ENCODE data around the gene TPD52L1.
A peak's percentile ranks its signal among the peaks of the same experiment; 100 is the strongest.
"Not testable (repeated sequence)": the region's sequence is repeated elsewhere in the genome, so short reads cannot be mapped to it uniquely, and the experiment has no call there.

The TPD52L1 gene, protein sequence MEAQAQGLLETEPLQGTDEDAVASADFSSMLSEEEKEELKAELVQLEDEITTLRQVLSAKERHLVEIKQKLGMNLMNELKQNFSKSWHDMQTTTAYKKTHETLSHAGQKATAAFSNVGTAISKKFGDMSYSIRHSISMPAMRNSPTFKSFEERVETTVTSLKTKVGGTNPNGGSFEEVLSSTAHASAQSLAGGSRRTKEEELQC

DNA sequence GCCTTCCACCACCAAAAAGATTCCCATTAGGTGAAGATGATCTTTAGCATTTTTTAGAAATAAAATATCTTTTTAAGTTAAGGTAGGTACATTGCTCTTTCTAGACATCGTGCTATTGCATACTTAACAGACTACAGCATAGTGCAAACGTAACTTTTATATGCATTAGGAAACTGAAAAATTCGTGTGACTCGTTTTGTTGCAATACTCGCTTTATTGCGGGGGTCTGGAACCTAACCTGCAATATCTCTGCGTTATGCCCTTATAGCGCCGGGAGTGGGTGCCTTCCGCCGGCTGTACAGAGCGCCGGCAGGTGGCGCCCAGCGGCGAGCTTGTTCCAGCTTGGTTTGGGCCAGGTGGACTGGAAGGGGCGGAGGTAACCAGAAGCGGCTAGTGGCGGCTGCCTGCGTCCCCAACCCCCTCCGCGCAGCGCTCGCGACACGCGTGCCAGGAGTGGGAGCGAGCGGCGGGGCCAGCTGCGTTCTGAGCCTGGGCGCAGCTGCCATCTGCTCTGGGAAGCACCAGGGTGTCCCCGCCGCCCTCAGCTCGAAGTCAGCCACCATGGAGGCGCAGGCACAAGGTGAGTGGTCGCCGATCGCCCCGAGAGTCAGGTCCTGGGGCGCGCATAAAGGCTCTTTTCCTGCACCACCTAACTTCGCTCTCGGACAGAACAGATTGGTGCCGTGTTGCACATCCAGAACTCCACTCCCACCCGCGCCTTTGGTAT, at the start of gene TPD52L1:
Gene TPD52L1, plus strand, starts transcription at position 383 of the 727 bp plus-strand sequence. Its CDS starts 179 bp downstream, at position 562.
- no peak for DNase-seq (ENCODE audit: low read depth)

DNA sequence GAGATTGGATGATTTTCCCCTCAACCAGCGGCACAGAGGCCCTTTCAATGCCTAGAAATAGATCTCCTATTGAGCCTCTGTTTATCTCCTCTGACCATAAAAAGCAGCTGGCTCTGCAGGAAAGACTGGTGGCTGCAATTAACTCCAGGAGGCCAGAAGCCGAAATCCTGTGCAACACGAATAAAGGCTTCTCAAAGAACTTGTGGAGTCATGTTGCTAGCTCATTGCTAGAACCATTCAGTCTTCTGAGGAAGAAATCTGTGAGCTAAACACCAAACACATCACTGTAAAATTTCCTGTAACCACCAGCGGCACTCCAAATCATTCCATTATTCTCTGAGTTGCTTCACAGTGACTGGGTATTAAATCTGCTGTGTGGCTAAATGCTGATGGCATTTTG, 49.1 kb upstream of the TPD52L1 start:
- peak; percentile 62 for DNase-seq (ENCODE audit: low read depth)

More for the DNA sequence above, at the start of gene TPD52L1:
- H3K4me3 ChIP-seq (ENCODE audit: low read depth, low read length), result peak within 1 kb of the TSS; percentile 58

DNA sequence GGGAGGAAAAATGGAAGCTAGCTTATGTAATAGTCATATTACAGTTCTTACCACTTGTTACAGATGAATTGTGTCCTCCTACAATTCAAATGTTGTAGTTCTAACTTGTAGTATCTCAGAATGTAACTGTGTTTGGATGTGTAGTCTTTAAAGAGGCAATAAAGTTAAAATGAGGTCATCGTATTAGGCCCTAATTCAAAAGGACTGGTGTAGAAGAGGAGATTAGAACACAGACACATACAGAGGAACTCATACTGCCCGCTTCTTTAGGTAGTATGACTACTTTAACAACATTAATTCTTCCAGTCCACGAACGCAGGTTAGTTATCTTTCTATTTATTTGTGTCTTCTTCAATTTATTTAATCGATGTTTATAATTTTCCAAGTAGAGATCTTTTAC, 46.5 kb upstream of the TPD52L1 start:
- DNase-seq (ENCODE audit: low read depth), result no peak
- no peak overlapping the region for H3K4me3 ChIP-seq (ENCODE audit: low read depth, low read length)

More for the DNA sequence above, 49.1 kb upstream of the TPD52L1 start:
- H3K4me3 ChIP-seq (ENCODE audit: low read depth, low read length), result no peak overlapping the region

DNA sequence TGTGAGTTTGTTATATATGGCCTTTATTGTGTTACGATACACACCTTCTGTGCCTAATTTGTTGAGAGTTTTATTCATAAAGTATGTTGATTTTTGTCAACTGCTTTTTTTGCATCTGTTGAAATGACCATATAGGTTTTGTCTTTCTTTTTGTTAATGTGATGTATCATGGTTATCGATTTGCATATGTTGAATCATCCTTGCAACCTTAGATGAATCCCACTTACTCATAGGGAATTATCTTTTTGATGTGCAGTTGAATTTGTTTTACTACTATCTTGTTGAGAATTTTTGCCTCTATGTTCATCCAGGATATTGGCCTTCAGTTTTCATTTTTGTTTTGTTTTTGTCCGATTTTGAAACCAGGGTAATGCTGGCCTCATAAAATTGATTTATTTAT, 45.7 kb upstream of the TPD52L1 start:
- no peak overlapping the region for H3K4me3 ChIP-seq (ENCODE audit: low read depth, low read length)
- no peak for DNase-seq (ENCODE audit: low read depth)

DNA sequence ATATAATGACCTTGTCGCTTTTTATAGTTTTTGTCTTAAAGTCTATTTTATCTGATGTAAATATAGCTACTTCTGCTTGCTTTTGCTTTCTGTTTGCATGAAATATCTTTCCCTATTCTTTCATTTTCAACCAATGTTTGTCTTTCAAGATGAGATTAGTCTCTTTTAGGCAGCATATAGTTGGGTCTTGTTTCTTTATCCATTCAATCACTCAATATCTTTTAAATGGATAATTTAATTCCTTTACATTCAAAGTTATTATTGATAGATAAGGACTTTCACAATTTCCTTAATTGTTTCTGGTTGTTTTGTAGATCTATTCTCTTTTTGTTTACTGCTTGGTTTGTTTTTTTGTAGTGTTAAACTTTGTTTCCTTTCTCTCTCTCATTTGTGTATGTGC, 43.5 kb upstream of the TPD52L1 start:
- no peak for DNase-seq (ENCODE audit: low read depth)

DNA sequence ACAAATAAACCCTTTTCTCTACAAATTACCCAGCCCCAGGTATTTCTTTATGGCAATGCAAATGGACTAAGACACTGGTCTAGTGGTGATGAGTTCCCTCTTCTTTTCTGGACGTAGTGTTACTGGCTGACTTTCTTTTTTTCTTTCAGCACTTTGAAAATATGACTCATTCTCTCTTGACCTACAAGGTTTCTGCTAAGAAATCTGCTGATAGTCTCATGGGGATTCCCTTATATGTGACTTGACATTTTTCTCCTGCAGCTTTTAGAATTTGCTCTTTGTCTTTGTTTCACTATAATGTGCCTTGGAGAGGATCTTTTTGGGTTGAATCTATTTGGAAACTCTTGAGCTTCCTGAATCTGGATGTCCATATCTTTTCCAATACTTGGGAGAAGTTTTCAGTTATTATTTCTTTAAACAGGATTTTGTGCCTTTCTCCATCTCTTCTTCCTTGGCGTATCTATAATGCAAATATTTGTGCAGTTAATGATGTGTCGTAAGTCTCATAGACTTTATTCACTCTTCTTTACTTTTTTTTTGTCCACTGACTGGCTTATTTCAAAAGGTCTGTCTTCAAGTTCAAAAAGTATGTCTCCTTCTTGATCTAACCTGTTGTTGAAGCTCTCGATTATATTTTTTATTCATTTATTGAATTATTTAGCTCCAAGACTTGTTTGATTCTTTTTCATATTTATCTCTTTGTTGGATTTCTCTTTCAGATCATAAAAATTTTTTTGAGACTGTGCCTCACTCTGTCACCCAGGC, 42.2 kb upstream of the TPD52L1 start:
- no peak for DNase-seq (ENCODE audit: low read depth)
- H3K4me3 ChIP-seq (ENCODE audit: low read depth, low read length), result no peak overlapping the region

More for the DNA sequence above, 43.5 kb upstream of the TPD52L1 start:
- H3K4me3 ChIP-seq (ENCODE audit: low read depth, low read length), result no peak overlapping the region

DNA sequence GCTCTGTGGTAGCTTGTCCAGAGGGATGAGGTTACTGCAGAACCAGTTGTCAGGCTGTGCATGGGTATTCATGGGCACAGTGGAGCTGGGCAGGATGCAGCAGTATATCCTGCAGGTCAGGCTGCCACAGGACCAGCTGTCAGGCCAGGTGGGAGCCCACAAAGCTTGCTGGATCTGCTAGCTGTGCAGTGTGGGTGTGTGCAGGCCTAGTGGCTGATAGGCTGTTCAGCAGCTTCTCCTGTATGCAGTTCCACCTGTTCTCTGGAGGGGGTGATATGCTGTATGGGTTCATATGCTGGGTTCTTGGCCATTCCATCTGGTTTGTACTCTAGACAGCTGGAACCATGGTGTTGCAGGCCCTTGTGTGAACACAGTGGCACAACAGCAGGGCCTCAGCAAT, 40.6 kb upstream of the TPD52L1 start:
- no peak overlapping the region for H3K4me3 ChIP-seq (ENCODE audit: low read depth, low read length)
- DNase-seq (ENCODE audit: low read depth), result no peak

DNA sequence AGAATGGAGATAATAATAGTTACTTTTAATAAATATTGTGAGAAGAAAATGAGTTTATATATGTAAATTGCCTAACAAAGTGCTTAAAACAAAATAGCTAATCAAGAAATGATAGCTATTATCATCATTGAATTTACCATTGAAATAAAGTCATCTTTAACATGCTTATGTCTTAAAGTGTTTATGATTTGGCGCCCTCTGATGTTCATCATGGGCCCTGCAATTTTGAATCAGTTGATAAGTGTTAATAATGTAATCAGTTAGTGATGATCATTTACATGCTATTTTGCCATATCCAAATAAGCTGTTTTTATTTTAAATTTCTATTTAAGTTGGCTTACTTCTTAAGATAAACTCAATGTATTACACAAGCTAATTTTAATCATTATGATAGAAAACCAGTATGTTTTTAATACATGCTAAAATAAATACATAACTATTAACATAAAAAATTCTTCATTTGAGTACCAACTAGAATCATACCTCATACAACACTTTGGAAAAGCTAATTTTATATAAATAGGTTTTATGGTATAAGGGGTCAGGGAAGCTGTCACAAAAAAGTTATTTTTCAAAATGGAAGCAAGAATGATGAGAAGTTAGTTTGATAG, 39.2 kb upstream of the TPD52L1 start:
- no peak for DNase-seq (ENCODE audit: low read depth)
- no peak overlapping the region for H3K4me3 ChIP-seq (ENCODE audit: low read depth, low read length)

DNA sequence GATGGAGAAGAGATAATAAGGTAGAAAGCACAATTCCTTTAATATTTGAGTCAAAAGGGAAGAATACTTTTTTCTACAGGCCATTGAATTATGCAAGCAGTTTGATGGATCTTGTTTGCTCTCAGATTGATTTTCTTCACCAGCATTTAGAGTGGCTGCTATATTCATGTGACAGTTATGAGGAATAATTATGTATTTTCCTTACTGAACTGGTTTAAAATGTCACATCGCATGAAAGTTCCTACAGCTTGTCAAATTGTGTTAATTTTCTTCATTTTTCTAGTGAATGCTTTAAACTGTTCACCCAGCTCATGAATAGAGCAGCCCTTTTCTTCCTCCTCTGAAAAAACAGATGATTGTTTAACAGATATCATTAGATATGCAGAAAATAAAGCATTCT, 37.4 kb upstream of the TPD52L1 start:
- DNase-seq (ENCODE audit: low read depth), result no peak
- no peak overlapping the region for H3K4me3 ChIP-seq (ENCODE audit: low read depth, low read length)

DNA sequence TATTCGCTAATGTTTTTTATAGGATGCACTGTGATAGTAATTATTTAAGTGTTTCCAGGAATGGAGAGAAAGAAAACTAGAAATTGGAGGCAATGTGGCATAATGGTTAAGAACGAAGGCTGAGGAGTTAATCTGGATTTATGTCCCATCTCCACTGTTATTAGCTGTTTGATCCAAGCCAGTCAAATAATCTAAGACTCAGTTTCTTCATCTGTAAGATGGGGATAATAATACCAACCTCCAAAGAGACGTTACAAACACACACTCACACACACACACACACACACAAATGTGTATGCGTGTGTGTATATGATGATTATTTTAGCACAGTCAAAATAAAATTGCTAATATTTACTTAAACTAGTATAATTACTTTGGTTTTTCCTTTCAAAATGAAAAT, 36.9 kb upstream of the TPD52L1 start:
- DNase-seq (ENCODE audit: low read depth), result no peak
- no peak overlapping the region for H3K4me3 ChIP-seq (ENCODE audit: low read depth, low read length)

DNA sequence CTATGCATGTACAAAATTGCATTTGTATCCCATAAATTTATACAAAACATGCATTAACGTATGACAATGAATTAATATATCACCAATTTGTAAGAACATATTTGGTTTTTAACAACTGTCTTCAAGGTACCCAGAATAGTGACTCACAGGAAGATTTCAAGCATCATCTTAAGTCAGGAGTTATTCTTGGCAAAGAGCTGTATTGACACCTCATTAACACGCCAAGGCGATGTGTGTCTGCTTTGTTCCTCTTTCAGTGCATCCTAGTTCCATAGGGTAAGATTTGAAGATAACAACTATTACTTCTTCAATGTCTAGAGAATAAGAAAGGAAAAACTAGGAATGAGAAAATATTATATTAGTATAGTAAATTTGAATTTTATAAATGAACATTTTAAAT, 35.8 kb upstream of the TPD52L1 start:
- H3K4me3 ChIP-seq (ENCODE audit: low read depth, low read length), result no peak overlapping the region
- DNase-seq (ENCODE audit: low read depth), result peak; percentile 48

DNA sequence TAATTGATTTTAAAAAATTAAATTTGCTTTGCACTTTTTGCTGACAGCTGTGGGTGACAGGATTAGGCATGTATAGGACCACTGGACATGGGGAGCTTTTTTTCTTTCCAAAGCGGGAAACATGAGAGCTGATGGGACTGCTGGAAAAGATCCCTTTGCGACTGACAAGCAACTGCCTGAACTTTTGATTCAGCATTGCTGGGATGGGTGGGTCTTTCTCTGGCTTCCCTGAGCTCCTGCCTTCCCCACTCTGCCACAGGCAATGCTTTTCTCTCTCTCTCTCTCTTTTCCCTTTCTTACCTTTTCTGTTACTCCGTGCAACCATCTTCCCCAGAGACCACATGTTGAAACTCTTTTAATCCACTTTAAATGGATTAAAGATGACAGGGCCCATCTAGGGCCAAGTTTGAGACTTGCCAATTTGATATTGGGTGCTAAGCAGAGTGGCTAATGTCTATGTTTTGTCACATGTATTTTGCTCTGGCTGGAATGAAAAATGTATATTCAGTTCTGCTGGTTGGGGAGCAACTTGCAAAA, 33.5 kb upstream of the TPD52L1 start:
- no peak for DNase-seq (ENCODE audit: low read depth)
- no peak overlapping the region for H3K4me3 ChIP-seq (ENCODE audit: low read depth, low read length)

DNA sequence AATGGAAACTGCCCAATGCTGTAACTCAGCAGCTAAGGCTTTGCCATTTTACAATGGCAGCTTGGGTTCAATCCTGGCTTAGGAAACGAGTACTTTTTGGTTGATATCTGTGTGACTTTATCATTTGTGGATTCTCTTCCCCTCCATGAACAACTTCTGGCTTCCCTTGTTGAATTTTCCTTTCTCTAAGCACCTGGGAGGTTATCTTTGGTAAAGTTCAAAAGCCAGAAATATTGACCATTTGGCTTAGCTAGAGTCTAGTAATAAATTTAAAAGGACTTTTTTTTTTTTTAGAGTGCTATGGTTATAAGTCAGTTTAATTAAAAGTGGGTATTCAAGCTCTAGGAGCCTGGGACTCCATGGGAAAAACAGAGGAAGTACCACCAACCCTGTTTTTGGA, 31.7 kb upstream of the TPD52L1 start:
- no peak overlapping the region for H3K4me3 ChIP-seq (ENCODE audit: low read depth, low read length)

DNA sequence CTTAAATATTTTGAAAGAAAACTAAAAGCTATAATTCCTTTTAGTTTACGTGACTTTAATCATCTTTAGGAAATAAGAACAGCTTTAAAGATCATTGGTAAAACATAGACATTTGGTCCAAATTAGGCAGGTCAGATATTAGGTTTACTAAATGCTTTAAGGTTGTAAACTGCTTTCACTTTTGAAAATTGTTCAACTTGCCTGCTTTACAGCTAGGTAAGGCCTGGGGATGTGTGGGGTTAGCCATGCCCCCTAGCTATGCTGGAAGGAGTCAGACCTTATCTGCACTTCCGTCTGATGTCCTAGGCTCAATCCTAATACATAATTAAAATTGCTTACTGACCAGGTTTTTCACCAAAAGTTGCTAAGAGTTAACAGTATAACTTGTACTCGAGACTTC, 30.5 kb upstream of the TPD52L1 start:
- no peak overlapping the region for H3K4me3 ChIP-seq (ENCODE audit: low read depth, low read length)
- DNase-seq (ENCODE audit: low read depth), result no peak

More for the DNA sequence above, 31.7 kb upstream of the TPD52L1 start:
- no peak for DNase-seq (ENCODE audit: low read depth)

DNA sequence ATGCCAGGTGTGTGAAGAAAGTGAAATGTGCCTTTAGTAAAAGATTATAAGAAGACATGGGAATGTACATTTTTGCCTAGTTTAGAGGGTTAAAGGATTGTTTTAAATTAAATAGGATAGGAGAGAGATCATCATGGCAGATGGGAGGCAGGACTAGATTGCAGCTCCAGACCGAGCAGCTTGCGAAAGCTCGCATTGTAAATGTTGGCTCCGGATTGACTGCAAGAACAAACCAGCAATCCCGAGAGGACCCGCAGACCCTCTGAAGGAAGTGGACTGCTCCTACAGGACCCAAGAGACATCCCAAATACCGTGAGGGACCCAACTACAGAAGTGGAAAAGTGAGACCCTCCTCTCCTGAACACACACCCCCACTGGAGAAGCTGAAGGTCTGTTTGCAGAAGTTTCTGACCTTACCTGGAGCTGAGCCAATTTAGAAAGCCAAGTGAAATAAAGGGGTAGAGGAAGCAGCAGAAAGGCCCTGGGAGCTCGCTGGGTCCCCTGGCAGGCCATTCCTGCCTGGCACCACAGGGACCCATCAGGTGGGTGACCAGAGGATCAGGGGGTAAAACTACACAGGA, 30.0 kb upstream of the TPD52L1 start:
- no peak overlapping the region for H3K4me3 ChIP-seq (ENCODE audit: low read depth, low read length)

DNA sequence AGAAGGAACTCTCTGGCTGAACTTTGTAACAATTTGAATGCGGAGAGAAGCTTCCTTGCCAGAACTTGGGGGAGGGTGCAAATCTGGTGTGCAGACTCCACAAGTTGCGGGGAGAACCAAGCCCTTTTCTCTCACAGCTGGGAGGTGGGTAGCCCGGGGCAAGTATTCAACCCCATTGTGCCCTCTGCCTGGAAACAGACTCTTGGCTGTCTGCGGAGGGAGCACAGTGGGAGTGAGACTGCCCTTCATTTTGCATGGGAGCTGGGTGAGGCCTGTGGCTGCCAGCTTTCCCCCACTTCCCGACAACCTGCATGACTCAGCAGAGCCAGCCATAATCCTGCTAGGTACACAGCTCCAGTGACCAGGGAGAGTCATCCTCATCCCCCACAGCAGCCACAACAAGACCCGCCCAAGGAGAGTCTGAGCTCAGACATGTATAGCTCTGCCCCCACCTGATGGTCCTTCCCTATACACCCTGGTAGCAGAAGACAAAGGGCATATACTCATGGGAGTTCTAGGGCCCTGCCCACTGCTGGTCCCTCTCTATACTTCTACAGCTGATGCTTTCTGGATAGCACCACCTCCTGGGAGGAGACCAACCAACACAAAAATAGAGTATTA, 29.4 kb upstream of the TPD52L1 start:
- H3K4me3 ChIP-seq (ENCODE audit: low read depth, low read length), result no peak overlapping the region
- DNase-seq (ENCODE audit: low read depth), result no peak

More for the DNA sequence above, 30.0 kb upstream of the TPD52L1 start:
- DNase-seq (ENCODE audit: low read depth), result no peak

DNA sequence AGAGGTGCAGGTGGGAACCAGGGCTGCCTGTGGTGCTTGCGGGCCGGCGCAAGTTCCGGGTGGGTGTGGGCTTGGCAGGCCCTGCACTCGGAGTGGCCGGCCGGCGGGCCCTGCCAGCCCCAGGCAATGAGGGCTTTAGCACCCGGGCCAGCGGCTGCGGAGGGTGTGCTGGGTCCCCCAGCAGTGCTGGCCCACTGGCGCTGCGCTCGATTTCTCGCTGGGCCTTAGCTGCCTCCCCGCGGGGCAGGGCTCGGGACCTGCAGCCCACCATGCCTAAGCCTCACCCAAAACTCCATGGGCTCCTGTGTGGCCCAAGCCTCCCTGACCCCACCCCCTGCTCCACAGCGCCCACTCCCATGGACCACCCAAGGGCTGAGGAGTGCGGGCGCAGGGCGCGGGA, 27.7 kb upstream of the TPD52L1 start:
- H3K4me3 ChIP-seq (ENCODE audit: low read depth, low read length); DNase-seq (ENCODE audit: low read depth): not testable (repeated sequence)

DNA sequence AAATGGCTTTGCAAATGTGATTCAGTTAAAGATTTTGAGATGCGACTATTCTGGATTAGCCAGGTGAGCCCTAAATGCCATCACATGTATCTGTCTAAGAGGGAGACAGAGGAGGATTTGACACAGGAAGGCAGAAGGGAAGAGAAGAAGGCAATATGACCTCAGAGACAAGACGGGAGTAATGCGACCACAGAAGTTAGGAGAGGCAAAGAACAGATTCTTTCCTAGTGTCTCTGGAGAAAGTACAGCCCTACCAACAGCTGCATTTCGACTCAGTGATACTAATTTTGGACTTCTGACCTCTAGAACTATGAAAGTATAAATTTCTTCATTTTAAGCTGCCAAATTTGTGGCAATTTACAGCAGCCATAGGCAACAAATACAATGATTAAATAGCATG, 24.2 kb upstream of the TPD52L1 start:
- no peak for DNase-seq (ENCODE audit: low read depth)
- H3K4me3 ChIP-seq (ENCODE audit: low read depth, low read length), result no peak overlapping the region

DNA sequence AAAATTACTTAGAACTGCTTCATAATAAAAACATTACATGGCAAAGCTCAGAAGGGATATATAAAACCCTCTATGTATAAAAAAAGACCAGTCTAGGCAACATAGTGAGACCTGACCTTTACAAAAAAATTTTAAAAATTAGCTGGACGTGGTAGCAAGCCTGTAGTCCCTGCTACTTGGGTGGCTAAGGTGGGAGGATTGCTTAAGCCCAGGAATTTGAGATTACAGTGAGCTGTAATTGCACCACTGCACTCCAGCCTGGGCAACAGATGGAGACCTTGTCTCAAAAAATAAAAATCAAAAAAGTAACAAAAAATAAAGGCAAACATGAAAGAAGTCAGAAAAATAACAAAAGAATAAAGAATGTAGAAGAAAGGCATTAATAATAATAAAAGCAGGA, 21.5 kb upstream of the TPD52L1 start:
- no peak for DNase-seq (ENCODE audit: low read depth)
- H3K4me3 ChIP-seq (ENCODE audit: low read depth, low read length), result no peak overlapping the region
